Tibial nerve (tissue), 4 donors: ENCODE results near the gene DENND1A.

Source experiments
- EP300 ChIP-seq, 2 donors: sonication (generic); formaldehyde crosslinking; IDR thresholded peaks; one replicate each; pipeline ENCODE4 v1.6.1; 2017; ENCODE audit warnings: antibody characterized with exemption in 2 of 2, mild to moderate bottlenecking in 1 of 2
- POLR2A ChIP-seq, 2 donors: fragments of 450-650 bp; IDR thresholded peaks; one replicate each; pipeline ENCODE4 v1.6.1; 2017; ENCODE audit warnings: antibody characterized with exemption in 2 of 2, mild to moderate bottlenecking in 2 of 2, moderate library complexity in 2 of 2
- TF ChIP-seq, protein P1 (sequence below), 5 experiments: fragments of 200-600 bp in 3 of 5; fragments of 450-650 bp in 2 of 5; sonication (generic) in 3 of 5; IDR thresholded peaks; one replicate each; pipeline ENCODE4 v1.5.1; 2016 to 2019; ENCODE audit warnings: antibody characterized with exemption in 5 of 5, mild to moderate bottlenecking in 3 of 5, moderate library complexity in 2 of 5

DNA sequence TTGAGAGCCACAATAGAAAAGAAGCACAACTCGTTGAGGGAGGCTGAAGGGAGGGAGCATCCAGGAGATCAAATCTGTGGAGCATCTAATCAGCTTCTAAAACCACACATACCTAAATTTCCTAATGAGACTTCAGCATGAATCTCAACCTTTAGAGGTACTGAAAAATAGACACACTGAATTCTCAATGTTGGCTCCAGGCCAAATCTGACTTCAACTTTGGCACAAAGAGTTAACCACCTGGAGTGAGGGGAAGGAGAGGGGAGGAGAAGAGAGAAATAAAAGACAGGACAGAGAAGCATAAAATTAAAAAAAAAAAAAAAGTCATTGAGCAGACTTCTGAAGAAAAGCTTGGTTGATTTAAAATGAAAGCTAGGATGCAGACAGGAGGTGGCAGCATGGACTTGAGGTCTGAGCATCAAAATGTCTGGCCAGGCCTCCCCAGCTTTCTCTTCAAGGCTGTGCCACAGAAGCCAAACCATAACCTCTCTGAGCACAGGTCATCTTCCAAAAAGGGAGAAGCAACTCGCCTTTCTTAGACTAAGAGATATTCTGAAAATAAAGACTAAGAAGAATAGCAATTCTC, 205.6 kb downstream of the DENND1A start:
- TF ChIP-seq, protein P1, sequence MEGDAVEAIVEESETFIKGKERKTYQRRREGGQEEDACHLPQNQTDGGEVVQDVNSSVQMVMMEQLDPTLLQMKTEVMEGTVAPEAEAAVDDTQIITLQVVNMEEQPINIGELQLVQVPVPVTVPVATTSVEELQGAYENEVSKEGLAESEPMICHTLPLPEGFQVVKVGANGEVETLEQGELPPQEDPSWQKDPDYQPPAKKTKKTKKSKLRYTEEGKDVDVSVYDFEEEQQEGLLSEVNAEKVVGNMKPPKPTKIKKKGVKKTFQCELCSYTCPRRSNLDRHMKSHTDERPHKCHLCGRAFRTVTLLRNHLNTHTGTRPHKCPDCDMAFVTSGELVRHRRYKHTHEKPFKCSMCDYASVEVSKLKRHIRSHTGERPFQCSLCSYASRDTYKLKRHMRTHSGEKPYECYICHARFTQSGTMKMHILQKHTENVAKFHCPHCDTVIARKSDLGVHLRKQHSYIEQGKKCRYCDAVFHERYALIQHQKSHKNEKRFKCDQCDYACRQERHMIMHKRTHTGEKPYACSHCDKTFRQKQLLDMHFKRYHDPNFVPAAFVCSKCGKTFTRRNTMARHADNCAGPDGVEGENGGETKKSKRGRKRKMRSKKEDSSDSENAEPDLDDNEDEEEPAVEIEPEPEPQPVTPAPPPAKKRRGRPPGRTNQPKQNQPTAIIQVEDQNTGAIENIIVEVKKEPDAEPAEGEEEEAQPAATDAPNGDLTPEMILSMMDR (IDR thresholded peaks at IDR 0.05): peak in 2 of 5 experiments; percentile 5 to 9
- TF ChIP-seq POLR2A (IDR thresholded peaks at IDR 0.05): no peak
- TF ChIP-seq EP300 (IDR thresholded peaks at IDR 0.05): no peak
